ENCODE data around the gene SNCAIP.

DNA sequence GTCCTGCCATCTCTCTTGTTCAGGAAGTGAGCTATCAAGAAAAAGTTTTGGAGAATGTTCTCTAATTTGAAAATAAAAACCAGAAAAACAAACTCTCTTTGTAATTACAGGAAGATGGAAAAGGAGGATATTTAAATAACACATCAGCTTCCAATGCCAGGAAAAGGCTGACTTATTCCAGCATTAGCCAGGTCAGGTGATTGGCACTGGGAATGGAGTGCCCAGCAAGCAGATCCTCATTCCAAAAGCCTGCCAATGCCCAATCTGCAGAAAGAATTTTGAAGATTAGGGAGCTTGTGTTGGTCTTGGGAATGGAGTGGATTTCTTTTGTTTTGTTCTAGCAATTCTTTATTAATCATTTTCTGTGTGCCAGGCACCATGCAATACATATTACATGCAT, 196.6 kb downstream of the SNCAIP start:
- TF ChIP-seq, protein P1, sequence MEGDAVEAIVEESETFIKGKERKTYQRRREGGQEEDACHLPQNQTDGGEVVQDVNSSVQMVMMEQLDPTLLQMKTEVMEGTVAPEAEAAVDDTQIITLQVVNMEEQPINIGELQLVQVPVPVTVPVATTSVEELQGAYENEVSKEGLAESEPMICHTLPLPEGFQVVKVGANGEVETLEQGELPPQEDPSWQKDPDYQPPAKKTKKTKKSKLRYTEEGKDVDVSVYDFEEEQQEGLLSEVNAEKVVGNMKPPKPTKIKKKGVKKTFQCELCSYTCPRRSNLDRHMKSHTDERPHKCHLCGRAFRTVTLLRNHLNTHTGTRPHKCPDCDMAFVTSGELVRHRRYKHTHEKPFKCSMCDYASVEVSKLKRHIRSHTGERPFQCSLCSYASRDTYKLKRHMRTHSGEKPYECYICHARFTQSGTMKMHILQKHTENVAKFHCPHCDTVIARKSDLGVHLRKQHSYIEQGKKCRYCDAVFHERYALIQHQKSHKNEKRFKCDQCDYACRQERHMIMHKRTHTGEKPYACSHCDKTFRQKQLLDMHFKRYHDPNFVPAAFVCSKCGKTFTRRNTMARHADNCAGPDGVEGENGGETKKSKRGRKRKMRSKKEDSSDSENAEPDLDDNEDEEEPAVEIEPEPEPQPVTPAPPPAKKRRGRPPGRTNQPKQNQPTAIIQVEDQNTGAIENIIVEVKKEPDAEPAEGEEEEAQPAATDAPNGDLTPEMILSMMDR (conservative IDR thresholded peaks at IDR 0.05; ENCODE audit: low read depth, low read length): no peak
- TF ChIP-seq FOS (IDR thresholded peaks at IDR 0.05; ENCODE audit: low read depth, low read length): no peak
- TF ChIP-seq POLR2A (IDR thresholded peaks at IDR 0.05; ENCODE audit: low read depth, low read length): no peak
- no peak for TF ChIP-seq SMC3 (IDR thresholded peaks at IDR 0.05; ENCODE audit: low read depth, low read length)
- TF ChIP-seq, protein P2, sequence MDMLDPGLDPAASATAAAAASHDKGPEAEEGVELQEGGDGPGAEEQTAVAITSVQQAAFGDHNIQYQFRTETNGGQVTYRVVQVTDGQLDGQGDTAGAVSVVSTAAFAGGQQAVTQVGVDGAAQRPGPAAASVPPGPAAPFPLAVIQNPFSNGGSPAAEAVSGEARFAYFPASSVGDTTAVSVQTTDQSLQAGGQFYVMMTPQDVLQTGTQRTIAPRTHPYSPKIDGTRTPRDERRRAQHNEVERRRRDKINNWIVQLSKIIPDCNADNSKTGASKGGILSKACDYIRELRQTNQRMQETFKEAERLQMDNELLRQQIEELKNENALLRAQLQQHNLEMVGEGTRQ (IDR thresholded peaks at IDR 0.05; ENCODE audit: low read depth, low read length): no peak
- TF ChIP-seq RAD21 (IDR thresholded peaks at IDR 0.05; ENCODE audit: low read length): no peak
- TF ChIP-seq, protein P3, sequence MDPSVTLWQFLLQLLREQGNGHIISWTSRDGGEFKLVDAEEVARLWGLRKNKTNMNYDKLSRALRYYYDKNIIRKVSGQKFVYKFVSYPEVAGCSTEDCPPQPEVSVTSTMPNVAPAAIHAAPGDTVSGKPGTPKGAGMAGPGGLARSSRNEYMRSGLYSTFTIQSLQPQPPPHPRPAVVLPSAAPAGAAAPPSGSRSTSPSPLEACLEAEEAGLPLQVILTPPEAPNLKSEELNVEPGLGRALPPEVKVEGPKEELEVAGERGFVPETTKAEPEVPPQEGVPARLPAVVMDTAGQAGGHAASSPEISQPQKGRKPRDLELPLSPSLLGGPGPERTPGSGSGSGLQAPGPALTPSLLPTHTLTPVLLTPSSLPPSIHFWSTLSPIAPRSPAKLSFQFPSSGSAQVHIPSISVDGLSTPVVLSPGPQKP (IDR thresholded peaks at IDR 0.05; ENCODE audit: borderline replicate concordance, low read depth, low read length): no peak

Data from IMR-90 (cell line).